Activated naive CD4-positive, alpha-beta T cell treated with anti-CD3 and anti-CD28 coated beads, Interleukin-2, amount 50 U/mL, for 72 hours (primary cell): ENCODE results near the gene SGK1. TPM values are rescaled to one million over a fixed set of nuclear protein-coding genes. Genes with fewer than 3 reads are reported as not detected.
"Not testable (repeated sequence)": the region's sequence is repeated elsewhere in the genome, so short reads cannot be mapped to it uniquely, and the experiment has no call there.

Experiments used
- ATAC-seq, 2 donors: fragments of 150-1000 bp; cut with Tn5 transposase; 2 replicates each; pipeline ENCODE4 v1.10.0; 2021; ENCODE audit warnings: mild to moderate bottlenecking in 2 of 2, moderate library complexity in 2 of 2
- DNase-seq, 2 donors: peaks; one replicate each; pipeline ENCODE4 v3.0.0; 2021 to 2022; ENCODE audit warnings: low spot score in 2 of 2
- H3K27ac Mint-ChIP-seq, 2 donors: one replicate each; pipeline ENCODE4 v1.8.0; 2022; ENCODE audit warnings: mild to moderate bottlenecking in 2 of 2, mixed read lengths in 2 of 2
- H3K36me3 Mint-ChIP-seq, 2 donors: one replicate each; pipeline ENCODE4 v1.8.0; 2022; ENCODE audit warnings: mixed read lengths in 2 of 2
- H3K9me3 Mint-ChIP-seq, 2 donors: one replicate each; pipeline ENCODE4 v1.8.0; 2022; ENCODE audit warnings: mixed read lengths in 2 of 2
- total RNA-seq, 2 donors: library from RNA; stranded (reverse); gene quantifications; one replicate each; pipeline ENCODE4 v1.2.3, GENCODE V29; 2022

The SGK1 gene
- total RNA-seq, 2 donors from 2014 or later: 42.8 to 48.0 TPM

- ATAC-seq (peak in 1 of 2 donors; percentile 28), DNase-seq (no peak)
- H3K27ac Mint-ChIP-seq: no peak overlapping the region
- peaks cover 4 to 12% of the 10 kb centered on the region in 2 donors for H3K36me3 Mint-ChIP-seq
- H3K9me3 Mint-ChIP-seq: peaks cover 0 to 5% of the 10 kb centered on the region in 2 donors
Observed at GRCh38 chr6:134315974-134316441, 1.9 kb downstream of the SGK1 start.

GRCh38 chr6:134315189-134315588 is 2.7 kb downstream of the SGK1 start:
- no peak for ATAC-seq
- no peak overlapping the region for H3K27ac Mint-ChIP-seq
- peaks cover 4 to 12% of the 10 kb centered on the region in 2 donors for H3K36me3 Mint-ChIP-seq
- H3K9me3 Mint-ChIP-seq: peaks cover 0 to 5% of the 10 kb centered on the region in 2 donors
- no peak for DNase-seq

- no peak for ATAC-seq
- Mint-ChIP-seq H3K27ac (no peak overlapping the region), H3K9me3 (no peaks in the 10 kb centered on the region), H3K36me3 (peaks cover 3 to 4% of the 10 kb centered on the region in 2 donors)
- no peak for DNase-seq
Observed at GRCh38 chr6:134314006-134314821, 3.7 kb downstream of the SGK1 start.

GRCh38 chr6:134312038-134312660 is 5.8 kb downstream of the SGK1 start:
- no peaks in the 10 kb centered on the region for H3K9me3 Mint-ChIP-seq
- DNase-seq: no peak

GRCh38 chr6:134310817-134311216 is 7.1 kb downstream of the SGK1 start:
- H3K36me3 Mint-ChIP-seq: no peaks in the 10 kb centered on the region
- no peak overlapping the region for H3K27ac Mint-ChIP-seq
- ATAC-seq: no peak
- no peak for DNase-seq
- no peaks in the 10 kb centered on the region for H3K9me3 Mint-ChIP-seq

More at GRCh38 chr6:134312038-134312660, 5.8 kb downstream of the SGK1 start:
- no peak for ATAC-seq
- no peak overlapping the region for H3K27ac Mint-ChIP-seq
- H3K36me3 Mint-ChIP-seq: no peaks in the 10 kb centered on the region

GRCh38 chr6:134309983-134310605 is 7.8 kb downstream of the SGK1 start:
- ATAC-seq (no peak), DNase-seq (no peak)
- Mint-ChIP-seq H3K9me3 (no peaks in the 10 kb centered on the region), H3K36me3 (no peaks in the 10 kb centered on the region), H3K27ac (no peak overlapping the region)

GRCh38 chr6:134309227-134309626 is 8.7 kb downstream of the SGK1 start:
- no peak for DNase-seq
- Mint-ChIP-seq H3K27ac (no peak overlapping the region), H3K9me3 (no peaks in the 10 kb centered on the region), H3K36me3 (no peaks in the 10 kb centered on the region)
- no peak for ATAC-seq

GRCh38 chr6:134308800-134309199 is 9.1 kb downstream of the SGK1 start:
- H3K27ac Mint-ChIP-seq: no peak overlapping the region

GRCh38 chr6:134307870-134308269 is 10.0 kb downstream of the SGK1 start:
- no peaks in the 10 kb centered on the region for H3K9me3 Mint-ChIP-seq
- no peak overlapping the region for H3K27ac Mint-ChIP-seq
- ATAC-seq (no peak), DNase-seq (no peak)
- H3K36me3 Mint-ChIP-seq: no peaks in the 10 kb centered on the region

More at GRCh38 chr6:134308800-134309199, 9.1 kb downstream of the SGK1 start:
- DNase-seq: no peak
- no peaks in the 10 kb centered on the region for H3K9me3 Mint-ChIP-seq
- no peaks in the 10 kb centered on the region for H3K36me3 Mint-ChIP-seq
- no peak for ATAC-seq

- H3K27ac Mint-ChIP-seq: no peak overlapping the region
- DNase-seq (no peak), ATAC-seq (no peak)
Observed at GRCh38 chr6:134307075-134307474, 10.8 kb downstream of the SGK1 start.

GRCh38 chr6:134304381-134304780 is 13.5 kb downstream of the SGK1 start:
- not testable (repeated sequence) for DNase-seq, H3K27ac Mint-ChIP-seq, ATAC-seq, H3K9me3 Mint-ChIP-seq, H3K36me3 Mint-ChIP-seq

More at GRCh38 chr6:134307075-134307474, 10.8 kb downstream of the SGK1 start:
- no peaks in the 10 kb centered on the region for H3K36me3 Mint-ChIP-seq
- H3K9me3 Mint-ChIP-seq: no peaks in the 10 kb centered on the region

GRCh38 chr6:134303891-134304290 is 14.0 kb downstream of the SGK1 start:
- DNase-seq (no peak), ATAC-seq (no peak)
- Mint-ChIP-seq H3K9me3 (peaks cover 0 to 3% of the 10 kb centered on the region in 2 donors), H3K27ac (no peak overlapping the region), H3K36me3 (no peaks in the 10 kb centered on the region)

GRCh38 chr6:134299236-134299635 is 18.7 kb downstream of the SGK1 start:
- Mint-ChIP-seq H3K9me3 (peaks cover 3% of the 10 kb centered on the region in 2 donors), H3K36me3 (peaks cover 0 to 4% of the 10 kb centered on the region in 2 donors), H3K27ac (peak overlapping the region in 1 of 2 donors; percentile 18)
- ATAC-seq (no peak), DNase-seq (no peak)

- peaks cover 0 to 4% of the 10 kb centered on the region in 2 donors for H3K36me3 Mint-ChIP-seq
- H3K27ac Mint-ChIP-seq: no peak overlapping the region
- no peak for DNase-seq
- peaks cover 3% of the 10 kb centered on the region in 2 donors for H3K9me3 Mint-ChIP-seq
- ATAC-seq: no peak
Observed at GRCh38 chr6:134296762-134297161, 21.1 kb downstream of the SGK1 start.

GRCh38 chr6:134295953-134296553 is 21.9 kb downstream of the SGK1 start:
- ATAC-seq: no peak
- no peak for DNase-seq
- Mint-ChIP-seq H3K36me3 (peaks cover 0 to 4% of the 10 kb centered on the region in 2 donors), H3K9me3 (peaks cover 3% of the 10 kb centered on the region in 2 donors), H3K27ac (peak overlapping the region in 1 of 2 donors; percentile 38)

- Mint-ChIP-seq H3K27ac (no peak overlapping the region), H3K9me3 (peaks cover 0 to 3% of the 10 kb centered on the region in 2 donors), H3K36me3 (peaks cover 0 to 4% of the 10 kb centered on the region in 2 donors)
- ATAC-seq (no peak), DNase-seq (no peak)
Observed at GRCh38 chr6:134293659-134294161, 24.2 kb downstream of the SGK1 start.
